Measurements from ENCODE around the gene WDR41. TPM values are rescaled to one million over a fixed set of nuclear protein-coding genes. Genes with fewer than 3 reads are reported as not detected.

WDR41 gene, protein sequence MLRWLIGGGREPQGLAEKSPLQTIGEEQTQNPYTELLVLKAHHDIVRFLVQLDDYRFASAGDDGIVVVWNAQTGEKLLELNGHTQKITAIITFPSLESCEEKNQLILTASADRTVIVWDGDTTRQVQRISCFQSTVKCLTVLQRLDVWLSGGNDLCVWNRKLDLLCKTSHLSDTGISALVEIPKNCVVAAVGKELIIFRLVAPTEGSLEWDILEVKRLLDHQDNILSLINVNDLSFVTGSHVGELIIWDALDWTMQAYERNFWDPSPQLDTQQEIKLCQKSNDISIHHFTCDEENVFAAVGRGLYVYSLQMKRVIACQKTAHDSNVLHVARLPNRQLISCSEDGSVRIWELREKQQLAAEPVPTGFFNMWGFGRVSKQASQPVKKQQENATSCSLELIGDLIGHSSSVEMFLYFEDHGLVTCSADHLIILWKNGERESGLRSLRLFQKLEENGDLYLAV
- 105 TPM for polyA plus RNA-seq (2012; ENCODE audit: insufficient read length, low read depth)

DNA sequence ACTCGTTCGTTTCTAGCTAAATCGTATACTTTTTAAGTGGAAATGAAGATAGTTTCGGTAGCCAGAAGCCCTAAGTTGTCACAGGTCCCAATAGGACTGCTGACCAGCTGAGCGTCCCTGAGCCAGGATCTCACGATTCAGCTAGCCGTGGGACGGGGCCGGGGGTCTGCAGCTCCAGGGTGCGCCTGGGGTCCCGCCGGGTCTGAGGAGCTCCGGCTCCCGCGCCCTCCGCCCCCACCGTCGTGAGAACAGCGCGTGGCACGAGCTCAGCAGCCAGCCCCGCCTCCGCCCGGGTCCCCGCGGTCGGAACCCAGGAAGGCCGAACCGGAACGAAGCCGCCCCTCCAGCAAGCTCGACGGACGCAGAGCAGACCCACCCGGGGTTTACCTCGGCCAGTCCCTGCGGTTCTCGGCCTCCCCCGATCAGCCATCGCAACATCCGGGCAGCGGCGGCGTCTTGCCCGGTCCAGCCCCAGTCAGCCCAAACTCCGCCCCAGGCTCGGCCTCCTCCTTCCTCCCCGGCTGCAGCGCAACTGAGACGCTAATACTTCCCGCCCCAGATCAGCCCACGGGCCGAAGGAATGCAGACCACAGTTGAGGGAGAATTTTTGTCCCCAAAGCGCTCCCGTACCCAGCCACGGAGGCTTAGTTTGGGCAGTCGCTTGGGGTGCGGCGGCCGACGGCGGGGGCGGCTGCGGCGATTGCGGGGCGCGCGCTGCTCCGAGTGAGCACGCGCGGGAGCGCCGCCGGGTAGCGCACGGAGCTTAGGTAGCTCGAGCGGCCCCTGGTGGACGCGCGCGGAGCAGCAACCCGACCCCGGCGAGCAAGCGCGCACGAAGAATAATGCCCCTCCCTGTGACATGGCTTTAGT lies at the start of gene WDR41:
TSS of gene WDR41 (minus strand) at position 534 of the 870 bp plus-strand sequence. CDS start at position 438, 96 bp downstream.
- peak; percentile 76 for TF ChIP-seq FOXP2 (optimal IDR thresholded peaks at IDR 0.05; ENCODE audit: borderline replicate concordance, extremely low read depth, extremely low read length, insufficient read depth)
- peak; percentile 34; the same call in 1 of the 2 replicates for TF ChIP-seq SIN3A (IDR thresholded peaks at IDR 0.05; ENCODE audit: borderline replicate concordance, insufficient read depth, low read length)
- peak; percentile 83; the same call in 1 of the 2 replicates for TF ChIP-seq TAF1 (IDR thresholded peaks at IDR 0.05; ENCODE audit: borderline replicate concordance, insufficient read depth, low read length)
- TF ChIP-seq, protein P1, sequence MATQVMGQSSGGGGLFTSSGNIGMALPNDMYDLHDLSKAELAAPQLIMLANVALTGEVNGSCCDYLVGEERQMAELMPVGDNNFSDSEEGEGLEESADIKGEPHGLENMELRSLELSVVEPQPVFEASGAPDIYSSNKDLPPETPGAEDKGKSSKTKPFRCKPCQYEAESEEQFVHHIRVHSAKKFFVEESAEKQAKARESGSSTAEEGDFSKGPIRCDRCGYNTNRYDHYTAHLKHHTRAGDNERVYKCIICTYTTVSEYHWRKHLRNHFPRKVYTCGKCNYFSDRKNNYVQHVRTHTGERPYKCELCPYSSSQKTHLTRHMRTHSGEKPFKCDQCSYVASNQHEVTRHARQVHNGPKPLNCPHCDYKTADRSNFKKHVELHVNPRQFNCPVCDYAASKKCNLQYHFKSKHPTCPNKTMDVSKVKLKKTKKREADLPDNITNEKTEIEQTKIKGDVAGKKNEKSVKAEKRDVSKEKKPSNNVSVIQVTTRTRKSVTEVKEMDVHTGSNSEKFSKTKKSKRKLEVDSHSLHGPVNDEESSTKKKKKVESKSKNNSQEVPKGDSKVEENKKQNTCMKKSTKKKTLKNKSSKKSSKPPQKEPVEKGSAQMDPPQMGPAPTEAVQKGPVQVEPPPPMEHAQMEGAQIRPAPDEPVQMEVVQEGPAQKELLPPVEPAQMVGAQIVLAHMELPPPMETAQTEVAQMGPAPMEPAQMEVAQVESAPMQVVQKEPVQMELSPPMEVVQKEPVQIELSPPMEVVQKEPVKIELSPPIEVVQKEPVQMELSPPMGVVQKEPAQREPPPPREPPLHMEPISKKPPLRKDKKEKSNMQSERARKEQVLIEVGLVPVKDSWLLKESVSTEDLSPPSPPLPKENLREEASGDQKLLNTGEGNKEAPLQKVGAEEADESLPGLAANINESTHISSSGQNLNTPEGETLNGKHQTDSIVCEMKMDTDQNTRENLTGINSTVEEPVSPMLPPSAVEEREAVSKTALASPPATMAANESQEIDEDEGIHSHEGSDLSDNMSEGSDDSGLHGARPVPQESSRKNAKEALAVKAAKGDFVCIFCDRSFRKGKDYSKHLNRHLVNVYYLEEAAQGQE (IDR thresholded peaks at IDR 0.05; ENCODE audit: insufficient read depth in 1 of 2, low read depth in 2 of 2, low read length in 2 of 2) = no peak; a peak in 1 of 4 replicates
- peak; percentile 68 for TF ChIP-seq POLR2AphosphoS5 (IDR thresholded peaks at IDR 0.05; ENCODE audit: low read depth, low read length)

DNA sequence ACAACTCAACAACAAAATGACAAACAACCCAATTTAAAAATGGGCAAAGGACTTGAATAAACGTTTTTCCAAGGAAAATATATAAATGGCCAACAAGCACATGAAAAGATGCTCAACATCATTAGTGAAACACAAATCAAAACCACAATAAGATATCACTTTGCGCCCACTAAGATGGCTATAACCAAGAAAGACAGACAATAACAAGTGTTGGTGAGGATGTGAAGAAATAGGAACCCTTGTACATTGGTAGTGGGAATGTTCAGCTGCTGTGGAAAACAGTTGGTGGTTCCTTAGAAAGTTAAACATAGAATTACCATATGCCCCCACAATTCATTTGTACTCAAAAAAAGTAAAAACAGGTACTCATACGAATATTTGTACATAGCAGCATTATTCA lies 39.2 kb upstream of the WDR41 start:
- no peak for TF ChIP-seq FOXP2 (optimal IDR thresholded peaks at IDR 0.05; ENCODE audit: borderline replicate concordance, extremely low read depth, extremely low read length, insufficient read depth)
- no peak for TF ChIP-seq POLR2AphosphoS5 (IDR thresholded peaks at IDR 0.05; ENCODE audit: low read depth, low read length)
- no peak for TF ChIP-seq TAF1 (IDR thresholded peaks at IDR 0.05; ENCODE audit: borderline replicate concordance, insufficient read depth, low read length)
- TF ChIP-seq, protein P1 (IDR thresholded peaks at IDR 0.05; ENCODE audit: insufficient read depth in 1 of 2, low read depth in 2 of 2, low read length in 2 of 2) = no peak
- TF ChIP-seq SIN3A (IDR thresholded peaks at IDR 0.05; ENCODE audit: borderline replicate concordance, insufficient read depth, low read length) = no peak

DNA sequence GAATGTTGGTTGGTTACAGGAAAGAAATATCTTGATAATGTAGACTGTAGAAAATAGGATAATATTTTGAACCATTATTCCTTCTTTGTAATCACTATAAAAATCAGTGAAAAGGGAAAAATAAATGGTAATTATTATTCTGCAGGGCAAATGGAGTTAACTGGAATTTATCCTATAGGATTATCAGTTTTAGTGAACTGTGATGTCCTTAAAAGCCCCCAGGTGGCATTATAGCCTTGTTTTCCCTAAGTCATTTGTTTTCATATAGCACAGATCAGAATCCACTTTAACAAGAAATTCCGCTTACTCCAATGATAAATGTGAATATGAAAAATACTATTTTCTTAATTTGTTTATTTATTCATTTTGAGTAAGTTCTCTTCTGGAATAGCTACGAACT lies 26.2 kb upstream of the WDR41 start:
- TF ChIP-seq, protein P1 (IDR thresholded peaks at IDR 0.05; ENCODE audit: insufficient read depth in 1 of 2, low read depth in 2 of 2, low read length in 2 of 2) = no peak

DNA sequence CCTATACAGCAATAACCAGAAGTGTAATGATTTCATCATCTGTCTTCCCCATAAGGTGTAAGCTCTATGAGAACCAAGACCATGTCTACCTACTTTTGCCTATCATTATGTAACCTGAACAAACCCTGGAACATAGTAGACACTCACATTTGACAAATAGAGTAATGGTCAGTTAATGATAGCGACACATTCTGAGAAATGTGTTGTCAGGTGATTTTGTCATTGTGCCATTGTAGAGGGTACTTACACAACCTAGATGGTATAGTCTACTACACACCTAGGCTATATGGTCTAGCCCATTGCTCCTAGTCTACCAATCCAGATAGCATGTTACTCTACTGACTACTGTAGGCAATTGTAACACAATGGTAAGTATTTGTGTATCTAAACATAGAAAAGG lies 22.3 kb upstream of the WDR41 start:
- TF ChIP-seq, protein P1 (IDR thresholded peaks at IDR 0.05; ENCODE audit: insufficient read depth in 1 of 2, low read depth in 2 of 2, low read length in 2 of 2) = no peak
- no peak for TF ChIP-seq POLR2AphosphoS5 (IDR thresholded peaks at IDR 0.05; ENCODE audit: low read depth, low read length)
- TF ChIP-seq TAF1 (IDR thresholded peaks at IDR 0.05; ENCODE audit: borderline replicate concordance, insufficient read depth, low read length) = no peak
- no peak for TF ChIP-seq FOXP2 (optimal IDR thresholded peaks at IDR 0.05; ENCODE audit: borderline replicate concordance, extremely low read depth, extremely low read length, insufficient read depth)
- TF ChIP-seq SIN3A (IDR thresholded peaks at IDR 0.05; ENCODE audit: borderline replicate concordance, insufficient read depth, low read length) = no peak

All from PFSK-1 (cell line).